Measurements from ENCODE around the gene IQSEC1. TPM values are rescaled to one million over a fixed set of nuclear protein-coding genes. Genes with fewer than 3 reads are reported as not detected.

IQSEC1 gene
- total RNA-seq, 4 donors from 2014 or later = 31.9 to 35.8 (median 34.8) TPM

DNA sequence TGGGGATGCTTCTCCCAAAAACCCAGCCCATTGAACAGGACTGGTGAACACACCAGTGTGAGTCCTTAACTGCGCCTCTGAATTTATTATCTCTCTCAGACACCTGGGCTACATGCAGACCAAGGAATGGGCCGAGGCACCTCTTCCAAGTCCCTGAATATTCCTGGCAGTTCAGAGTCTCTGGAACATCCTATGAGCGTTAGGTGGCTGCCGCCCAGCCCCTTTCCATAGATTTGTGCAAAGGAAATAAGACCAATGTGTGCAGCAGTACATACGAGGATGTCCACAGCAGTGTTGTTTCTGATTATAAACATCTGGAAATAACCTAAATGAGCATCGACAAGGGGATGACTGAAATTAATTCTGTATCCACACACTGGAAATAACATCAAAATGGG, 127.0 kb downstream of the IQSEC1 start:
- no peak overlapping the region for H3K4me3 ChIP-seq (ENCODE audit: low read depth, poor library complexity, severe bottlenecking)
- TF ChIP-seq CTCF (IDR thresholded peaks at IDR 0.05) = no peak
- TF ChIP-seq POLR2A (IDR thresholded peaks at IDR 0.05) = no peak
- intact Hi-C loops (cut with DNase I; ENCODE audit: low total_unique reads) = no loop called here
- DNase-seq (ENCODE audit: low spot score in 2 of 2) = no peak
- 61 to 67% methylated on average over 6 of the region's 6 CpGs for WGBS, 2 donors

- WGBS, 2 donors = 66 to 69% methylated on average over 6 of the region's 6 CpGs
These were observed 128.4 kb downstream of the IQSEC1 start for GRCh38 chr3:12944849-12945248.

DNA sequence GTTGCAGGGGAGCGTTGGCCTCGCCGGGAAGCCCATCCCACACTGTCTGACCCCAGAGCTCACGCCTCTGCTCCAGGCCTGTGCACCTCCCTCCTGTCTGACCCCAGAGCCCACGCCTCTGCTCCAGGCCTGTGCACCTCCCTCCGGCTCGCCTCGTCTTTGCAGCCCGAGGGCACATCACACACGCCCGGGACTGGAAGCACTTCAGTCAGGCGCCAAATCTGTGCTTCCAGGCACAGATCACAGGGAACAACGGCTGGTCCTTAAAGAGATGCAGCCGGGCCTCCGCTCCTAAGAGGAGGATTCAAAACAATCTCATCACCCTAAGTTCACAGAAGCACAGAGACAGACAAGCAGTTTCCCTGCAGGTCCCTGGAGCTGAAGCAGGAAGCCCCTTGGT, 128.8 kb downstream of the IQSEC1 start:
- WGBS, 2 donors = 27 to 33% methylated on average over 15 of the region's 15 CpGs
- intact Hi-C loops (cut with DNase I; ENCODE audit: low total_unique reads) = no loop called here
- no peak overlapping the region for H3K4me3 ChIP-seq (ENCODE audit: low read depth, poor library complexity, severe bottlenecking)
- no peak for TF ChIP-seq CTCF (IDR thresholded peaks at IDR 0.05)
- DNase-seq (ENCODE audit: low spot score in 2 of 2) = no peak

More at GRCh38 chr3:12944849-12945248, 128.4 kb downstream of the IQSEC1 start:
- TF ChIP-seq CTCF (IDR thresholded peaks at IDR 0.05) (no peak), POLR2A (IDR thresholded peaks at IDR 0.05) (no peak)
- intact Hi-C loops (cut with DNase I; ENCODE audit: low total_unique reads) = no loop called here
- H3K4me3 ChIP-seq (ENCODE audit: low read depth, poor library complexity, severe bottlenecking) = no peak overlapping the region
- DNase-seq (ENCODE audit: low spot score in 2 of 2) = no peak

DNA sequence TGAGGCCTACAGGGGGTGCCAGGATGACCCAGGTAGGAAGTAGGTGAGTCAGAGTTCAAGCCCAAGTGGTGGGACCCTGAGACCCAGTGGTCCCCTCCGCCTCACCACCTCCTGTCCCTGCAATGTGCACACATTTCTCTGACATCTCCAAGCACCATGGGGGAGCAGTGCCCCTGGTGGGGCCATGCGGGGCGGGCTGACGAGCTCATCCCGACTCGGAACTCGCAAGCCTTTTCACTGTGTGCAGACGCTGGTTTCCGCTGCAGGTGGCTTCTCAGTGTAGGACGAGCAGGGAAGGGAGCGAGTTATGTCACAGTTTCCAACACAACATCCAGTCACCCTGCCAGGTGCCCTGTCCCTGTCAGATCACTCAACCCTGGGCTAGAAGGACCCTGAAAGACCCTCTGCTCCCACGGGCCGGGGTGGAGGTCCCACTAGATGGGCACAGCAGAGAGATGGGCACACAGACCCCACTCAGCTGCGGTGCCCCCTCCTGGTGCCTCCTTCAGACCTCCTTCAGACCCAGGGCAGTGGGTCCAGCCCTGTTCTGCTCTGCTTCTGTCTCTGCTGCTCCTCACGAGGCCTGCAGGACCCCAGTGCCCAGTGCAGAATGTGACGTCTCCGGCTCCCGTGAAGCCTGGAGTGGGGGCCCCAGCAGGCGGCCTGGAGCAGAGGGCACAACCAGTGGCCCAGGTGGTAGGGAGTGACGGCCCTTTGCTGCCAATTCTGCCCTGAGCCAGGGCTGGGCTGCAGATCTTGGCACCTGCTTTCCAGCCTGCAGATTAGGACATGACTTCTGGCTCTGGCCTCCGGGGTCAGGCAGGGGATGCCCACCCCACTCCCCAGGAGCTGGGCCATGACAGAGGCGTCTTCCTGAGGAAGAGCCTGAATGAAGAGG, 129.9 kb downstream of the IQSEC1 start:
- WGBS, 2 donors = 64 to 65% methylated on average over 15 to 20 of the region's 22 CpGs
- intact Hi-C loops (cut with DNase I; ENCODE audit: low total_unique reads) = no loop called here

DNA sequence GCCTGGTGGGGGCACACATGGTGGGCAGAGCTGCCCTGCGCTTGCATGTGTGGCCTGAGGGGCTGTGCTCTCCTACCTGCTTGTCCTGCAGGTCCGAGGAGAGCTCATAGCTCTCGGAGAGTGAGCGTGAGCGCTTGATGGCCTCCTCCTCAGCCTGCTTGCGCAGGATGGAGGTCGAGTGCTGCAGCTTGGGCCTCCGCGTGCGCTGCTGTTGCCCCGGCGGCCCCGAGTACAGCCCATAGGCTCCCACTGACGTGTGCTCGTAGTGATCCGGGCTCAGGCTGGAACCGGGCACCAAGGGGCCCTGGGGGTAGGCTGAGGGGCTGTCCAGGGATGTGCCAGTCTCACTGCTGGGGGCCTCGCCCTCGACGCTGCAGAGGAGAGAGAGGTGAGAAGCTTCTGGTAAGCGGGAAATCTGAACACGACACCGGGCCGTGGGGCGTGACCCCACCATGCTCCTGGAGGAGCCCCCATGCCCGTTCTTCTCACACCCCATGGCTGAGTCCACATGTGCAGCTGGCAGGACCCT, 131.7 kb downstream of the IQSEC1 start:
- WGBS, 2 donors = 90 to 94% methylated on average over 16 to 21 of the region's 26 CpGs
- intact Hi-C loops (cut with DNase I; ENCODE audit: low total_unique reads) = no loop called here
- no peak for DNase-seq (ENCODE audit: low spot score in 2 of 2)
- TF ChIP-seq CTCF (IDR thresholded peaks at IDR 0.05) = no peak
- no peak for TF ChIP-seq POLR2A (IDR thresholded peaks at IDR 0.05)
- H3K4me3 ChIP-seq (ENCODE audit: low read depth, poor library complexity, severe bottlenecking) = no peak overlapping the region

More for the DNA sequence above, 129.9 kb downstream of the IQSEC1 start:
- H3K4me3 ChIP-seq (ENCODE audit: low read depth, poor library complexity, severe bottlenecking) = no peak overlapping the region
- DNase-seq (ENCODE audit: low spot score in 2 of 2) = no peak
- no peak for TF ChIP-seq POLR2A (IDR thresholded peaks at IDR 0.05)
- TF ChIP-seq CTCF (IDR thresholded peaks at IDR 0.05) = no peak

Data from lower leg skin (tissue), 4 donors.